Ishikawa (cell line): ENCODE results near the gene FGF14.

Source experiments
- CEBPB ChIP-seq: IDR thresholded peaks from 2 replicates; pipeline ENCODE4 v1.6.1; 2012
- CREB1 ChIP-seq: IDR thresholded peaks from 2 replicates; pipeline ENCODE4 v1.6.1; 2012; ENCODE audit warnings: low read depth
- EGR1 ChIP-seq: IDR thresholded peaks from 2 replicates; pipeline ENCODE4 v1.6.1; 2012
- EP300 ChIP-seq: IDR thresholded peaks from 2 replicates; pipeline ENCODE4 v1.6.1; 2012; ENCODE audit warnings: borderline replicate concordance
- FOXM1 ChIP-seq: IDR thresholded peaks from 2 replicates; pipeline ENCODE4 v1.6.1; 2012; ENCODE audit warnings: low read depth, borderline replicate concordance
- MAX ChIP-seq: IDR thresholded peaks from 2 replicates; pipeline ENCODE4 v1.6.1; 2012
- NFIC ChIP-seq: IDR thresholded peaks from 2 replicates; pipeline ENCODE4 v1.6.1; 2012
- RAD21 ChIP-seq: IDR thresholded peaks from 2 replicates; pipeline ENCODE4 v1.6.1; 2012; ENCODE audit warnings: low read depth
- REST ChIP-seq: IDR thresholded peaks from 2 replicates; pipeline ENCODE4 v1.6.1; 2012; ENCODE audit warnings: low read depth, mild to moderate bottlenecking
- TAF1 ChIP-seq: IDR thresholded peaks from 2 replicates; pipeline ENCODE4 v1.6.1; 2012; ENCODE audit warnings: low read depth, mild to moderate bottlenecking
- TCF12 ChIP-seq: IDR thresholded peaks from 2 replicates; pipeline ENCODE4 v1.6.1; 2012; ENCODE audit warnings: low read depth
- USF1 ChIP-seq: IDR thresholded peaks from 2 replicates; pipeline ENCODE4 v1.6.1; 2012
- YY1 ChIP-seq: IDR thresholded peaks from 2 replicates; pipeline ENCODE4 v1.6.1; 2012; ENCODE audit warnings: low read depth
- ZBTB7A ChIP-seq: IDR thresholded peaks from 2 replicates; pipeline ENCODE4 v1.6.1; 2012; ENCODE audit warnings: low read depth

GRCh38 chr13:101736566-101736965 lies 665.3 kb downstream of the FGF14 start:
- TF ChIP-seq YY1 (no peak), TCF12 (no peak), NFIC (no peak), RAD21 (no peak), USF1 (no peak), EP300 (no peak), MAX (no peak), FOXM1 (no peak), CREB1 (no peak), TAF1 (no peak), REST (no peak), ZBTB7A (no peak), EGR1 (no peak), CEBPB (no peak)
